Smooth muscle cell (in vitro differentiated cells): Measurements from ENCODE around the gene ACOXL. TPM values are rescaled to one million over a fixed set of nuclear protein-coding genes. Genes with fewer than 3 reads are reported as not detected.

Source experiments
- DNase-seq: peaks from one replicate; lab custom pipeline; 2025; ENCODE audit not compliant: unreplicated experiment; lab: John Stamatoyannopoulos, UW
- H2AFZ ChIP-seq: fragments of 200-600 bp; sonication (generic); 2 replicates; pipeline ENCODE4 v1.6.0; 2016; ENCODE audit warnings: antibody characterized with exemption, low read depth, mild to moderate bottlenecking
- H3F3A ChIP-seq: fragments of 200-600 bp; sonication (generic); 2 replicates; pipeline ENCODE4 v1.6.0; 2017; ENCODE audit warnings: antibody characterized with exemption, low read depth
- H3K27ac ChIP-seq: fragments of 200-600 bp; sonication (generic); 2 replicates; pipeline ENCODE4 v1.5.1; 2016; ENCODE audit warnings: low read depth, mild to moderate bottlenecking
- H3K27me3 ChIP-seq: fragments of 200-600 bp; sonication (generic); 2 replicates; pipeline ENCODE4 v1.6.1; 2016; ENCODE audit warnings: low read depth, mild to moderate bottlenecking
- H3K36me3 ChIP-seq: fragments of 200-600 bp; sonication (generic); 2 replicates; pipeline ENCODE4 v1.5.1; 2016; ENCODE audit warnings: low read depth
- H3K4me1 ChIP-seq: fragments of 200-600 bp; sonication (generic); 2 replicates; pipeline ENCODE4 v1.5.1; 2016; ENCODE audit warnings: low read depth
- H3K4me2 ChIP-seq: fragments of 200-600 bp; sonication (generic); 2 replicates; pipeline ENCODE4 v1.6.0; 2016; ENCODE audit warnings: mild to moderate bottlenecking
- H3K4me3 ChIP-seq: fragments of 200-600 bp; sonication (generic); 2 replicates; pipeline ENCODE4 v1.5.1; 2016; ENCODE audit warnings: mild to moderate bottlenecking
- H3K79me2 ChIP-seq: fragments of 200-600 bp; sonication (generic); 2 replicates; pipeline ENCODE4 v1.6.0; 2016; ENCODE audit warnings: low read depth, mild to moderate bottlenecking
- H3K9ac ChIP-seq: fragments of 200-600 bp; sonication (generic); 2 replicates; pipeline ENCODE4 v1.6.0; 2016; ENCODE audit warnings: low read depth
- H3K9me3 ChIP-seq: fragments of 200-600 bp; sonication (generic); replicated peaks from 2 replicates; pipeline ENCODE4 v1.5.1; 2016; ENCODE audit warnings: low read depth
- H4K20me1 ChIP-seq: fragments of 200-600 bp; sonication (generic); 2 replicates; pipeline ENCODE4 v1.6.0; 2016; ENCODE audit warnings: low read depth
- WGBS: methylation state at CpG from one replicate; pipeline ENCODE4 v1.1.7; 2016; ENCODE audit warnings: low lambda C conversion rate; 5-methylcytosine and 5-hydroxymethylcytosine counted together
- polyA plus RNA-seq: library from polyadenylated mRNA; unstranded; fragments of >200 nt; fragmentation: Nextera tagmentation; extraction: Ambion mirVana; gene quantifications from 2 replicates; pipeline ENCODE4 v1.2.1, GENCODE V29; 2016
- total RNA-seq: library from RNA; depleted of rRNA; stranded (reverse); fragments of >200 nt; gene quantifications from 2 replicates; pipeline ENCODE4 v1.2.3, GENCODE V29; 2014
- TF ChIP-seq, protein P1 (sequence below): fragments of 200-600 bp; sonication (generic); IDR thresholded peaks from 2 replicates; pipeline ENCODE4 v1.5.1; 2017; ENCODE audit warnings: borderline replicate concordance, mild to moderate bottlenecking, antibody characterized with exemption; ENCODE audit not compliant: insufficient read depth, poor library complexity, severe bottlenecking

Gene ACOXL
- total and polyA plus RNA-seq, 2 experiments from 2014 or later = not detected

DNA sequence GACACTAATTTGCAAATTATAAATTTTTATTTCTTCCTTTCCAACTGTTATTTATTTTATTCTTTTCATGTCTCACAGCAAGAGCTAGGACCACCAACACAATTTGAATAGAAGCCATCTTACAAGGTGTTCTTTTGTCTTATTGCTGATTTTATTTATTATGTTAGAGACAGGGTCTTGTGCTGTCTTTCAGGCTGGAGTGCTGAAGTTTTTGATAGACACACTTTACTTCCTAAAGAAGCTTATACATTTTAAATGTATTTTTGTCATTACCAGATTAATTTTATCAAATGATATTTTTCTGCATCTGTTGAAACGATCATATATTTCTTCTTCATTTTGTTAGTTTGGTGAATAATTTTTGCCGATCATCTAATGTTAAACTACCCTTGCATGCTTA is 258.1 kb downstream of the ACOXL start:
- Histone ChIP-seq H3F3A (no peaks in the 10 kb centered on the region), H2AFZ (no peak overlapping the region), H4K20me1 (no peaks in the 10 kb centered on the region), H3K79me2 (no peaks in the 10 kb centered on the region), H3K4me3 (no peak overlapping the region), H3K27me3 (no peaks in the 10 kb centered on the region), H3K4me2 (no peak overlapping the region), H3K27ac (no peak overlapping the region), H3K9me3 (no peaks in the 10 kb centered on the region), H3K9ac (no peak overlapping the region), H3K4me1 (no peaks in the 10 kb centered on the region), H3K36me3 (no peaks in the 10 kb centered on the region)
- DNase-seq = no peak
- WGBS = 83% methylated on average over 2 of the region's 2 CpGs
- TF ChIP-seq, protein P1, sequence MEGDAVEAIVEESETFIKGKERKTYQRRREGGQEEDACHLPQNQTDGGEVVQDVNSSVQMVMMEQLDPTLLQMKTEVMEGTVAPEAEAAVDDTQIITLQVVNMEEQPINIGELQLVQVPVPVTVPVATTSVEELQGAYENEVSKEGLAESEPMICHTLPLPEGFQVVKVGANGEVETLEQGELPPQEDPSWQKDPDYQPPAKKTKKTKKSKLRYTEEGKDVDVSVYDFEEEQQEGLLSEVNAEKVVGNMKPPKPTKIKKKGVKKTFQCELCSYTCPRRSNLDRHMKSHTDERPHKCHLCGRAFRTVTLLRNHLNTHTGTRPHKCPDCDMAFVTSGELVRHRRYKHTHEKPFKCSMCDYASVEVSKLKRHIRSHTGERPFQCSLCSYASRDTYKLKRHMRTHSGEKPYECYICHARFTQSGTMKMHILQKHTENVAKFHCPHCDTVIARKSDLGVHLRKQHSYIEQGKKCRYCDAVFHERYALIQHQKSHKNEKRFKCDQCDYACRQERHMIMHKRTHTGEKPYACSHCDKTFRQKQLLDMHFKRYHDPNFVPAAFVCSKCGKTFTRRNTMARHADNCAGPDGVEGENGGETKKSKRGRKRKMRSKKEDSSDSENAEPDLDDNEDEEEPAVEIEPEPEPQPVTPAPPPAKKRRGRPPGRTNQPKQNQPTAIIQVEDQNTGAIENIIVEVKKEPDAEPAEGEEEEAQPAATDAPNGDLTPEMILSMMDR = no peak

DNA sequence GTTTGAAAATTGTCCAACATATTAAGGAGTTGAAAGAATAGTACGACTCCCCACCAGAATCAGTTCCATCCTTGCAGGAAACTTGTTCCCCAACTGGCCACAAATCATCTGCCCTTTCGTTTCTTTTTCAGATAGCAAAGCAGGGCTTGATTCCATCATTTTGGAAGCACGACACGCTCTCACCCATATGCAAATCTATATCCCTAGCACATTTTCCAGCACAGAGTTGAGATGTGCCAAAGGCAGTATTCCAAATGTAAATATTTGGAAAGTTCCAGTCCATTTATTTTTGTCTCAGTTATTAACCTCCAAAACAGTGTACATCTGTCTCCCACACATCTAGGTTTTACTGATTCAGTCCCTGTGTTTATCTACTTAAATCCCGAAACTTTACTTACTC is 259.5 kb downstream of the ACOXL start:
- H3K36me3 ChIP-seq = no peaks in the 10 kb centered on the region
- no peak overlapping the region for H3K9ac ChIP-seq
- no peaks in the 10 kb centered on the region for H3K27me3 ChIP-seq
- no peaks in the 10 kb centered on the region for H4K20me1 ChIP-seq
- TF ChIP-seq, protein P1 = no peak
- H3K27ac ChIP-seq = no peak overlapping the region
- H3F3A ChIP-seq = no peaks in the 10 kb centered on the region
- no peak overlapping the region for H2AFZ ChIP-seq
- H3K4me3 ChIP-seq = no peak overlapping the region
- H3K9me3 ChIP-seq = no peaks in the 10 kb centered on the region
- H3K79me2 ChIP-seq = no peaks in the 10 kb centered on the region
- 76% methylated on average over 5 of the region's 5 CpGs for WGBS
- H3K4me1 ChIP-seq = no peaks in the 10 kb centered on the region
- no peak overlapping the region for H3K4me2 ChIP-seq
- no peak for DNase-seq

DNA sequence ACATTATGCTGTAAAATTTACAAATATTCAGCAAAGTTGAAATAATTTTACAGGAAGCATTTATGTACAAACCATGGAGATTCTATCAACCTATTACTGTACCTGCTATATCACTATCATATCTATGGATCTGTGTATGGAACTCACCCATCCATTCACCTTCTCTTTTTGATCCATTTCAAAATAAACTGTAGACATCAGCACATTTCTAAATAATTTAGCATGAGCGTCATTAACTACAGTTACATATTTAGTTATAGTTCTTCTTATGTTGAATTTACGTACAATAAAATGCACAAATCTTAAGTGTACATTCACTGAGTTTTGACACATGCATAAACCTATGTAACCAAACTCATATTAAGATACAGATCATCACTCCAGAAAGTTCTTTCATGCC is 260.5 kb downstream of the ACOXL start:
- H3K9ac ChIP-seq = no peak overlapping the region
- no peaks in the 10 kb centered on the region for H3K36me3 ChIP-seq
- WGBS = 95% methylated on average over 2 of the region's 2 CpGs
- no peaks in the 10 kb centered on the region for H3K9me3 ChIP-seq
- H3K27ac ChIP-seq = no peak overlapping the region
- H3K4me3 ChIP-seq = no peak overlapping the region
- no peaks in the 10 kb centered on the region for H3K79me2 ChIP-seq
- DNase-seq = no peak
- H3K27me3 ChIP-seq = no peaks in the 10 kb centered on the region
- H3F3A ChIP-seq = no peaks in the 10 kb centered on the region
- no peaks in the 10 kb centered on the region for H4K20me1 ChIP-seq
- H2AFZ ChIP-seq = no peak overlapping the region
- TF ChIP-seq, protein P1 = no peak
- no peak overlapping the region for H3K4me2 ChIP-seq
- H3K4me1 ChIP-seq = no peaks in the 10 kb centered on the region

DNA sequence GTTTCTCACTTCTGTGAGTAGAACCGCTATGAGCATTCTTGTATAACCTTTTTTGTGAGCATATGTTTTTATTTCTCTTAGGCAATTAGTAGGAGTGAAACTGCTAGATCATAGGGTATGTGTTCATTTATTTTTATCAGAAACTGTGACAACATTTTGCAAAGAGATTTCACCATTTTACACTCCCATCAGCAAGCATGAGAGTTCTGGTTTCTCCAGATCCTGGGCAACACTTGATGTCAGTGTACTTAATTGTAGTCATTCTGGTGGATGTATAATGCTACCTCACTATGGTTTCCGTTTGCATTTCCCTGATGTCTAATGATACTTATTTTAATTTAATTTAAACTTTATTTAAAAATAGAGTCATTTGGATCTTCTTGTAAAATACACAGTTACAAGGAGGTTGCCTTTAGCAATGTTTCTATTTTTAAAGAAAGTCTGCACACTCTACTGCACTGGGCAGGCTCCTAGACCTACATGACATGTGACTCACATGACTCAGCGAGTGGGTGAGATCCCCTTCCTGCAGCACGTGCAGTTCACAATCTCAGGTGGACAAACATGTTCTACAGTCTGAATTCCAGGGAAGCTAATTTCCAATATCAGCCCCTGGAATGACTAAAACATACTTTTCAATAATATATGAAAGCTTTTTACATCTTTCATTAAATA is 261.3 kb downstream of the ACOXL start:
- H2AFZ ChIP-seq = no peak overlapping the region
- no peak overlapping the region for H3K4me3 ChIP-seq
- no peaks in the 10 kb centered on the region for H3K4me1 ChIP-seq
- no peaks in the 10 kb centered on the region for H3K27me3 ChIP-seq
- no peak for DNase-seq
- H3K9me3 ChIP-seq = no peaks in the 10 kb centered on the region
- no peak overlapping the region for H3K4me2 ChIP-seq
- 57% methylated on average over 4 of the region's 4 CpGs for WGBS
- no peak overlapping the region for H3K27ac ChIP-seq
- H3K9ac ChIP-seq = no peak overlapping the region
- H4K20me1 ChIP-seq = no peaks in the 10 kb centered on the region
- H3F3A ChIP-seq = no peaks in the 10 kb centered on the region
- H3K36me3 ChIP-seq = no peaks in the 10 kb centered on the region
- TF ChIP-seq, protein P1 = no peak
- no peaks in the 10 kb centered on the region for H3K79me2 ChIP-seq
